HG02642 (cell line): ENCODE results near the gene MND1.
A peak's percentile ranks its signal among the peaks of the same experiment; 100 is the strongest.
"Not testable (repeated sequence)": the region's sequence is repeated elsewhere in the genome, so short reads cannot be mapped to it uniquely, and the experiment has no call there.

Experiments
- ATAC-seq: cut with Tn5 transposase; IDR thresholded peaks from one replicate; pipeline ENCODE4 v1.9.1; 2021; ENCODE audit warnings: mild to moderate bottlenecking; ENCODE audit not compliant: unreplicated experiment, poor library complexity

MND1 gene

GRCh38 chr4:153394945-153395344 is 50.5 kb downstream of the MND1 start:
- ATAC-seq = no peak

DNA sequence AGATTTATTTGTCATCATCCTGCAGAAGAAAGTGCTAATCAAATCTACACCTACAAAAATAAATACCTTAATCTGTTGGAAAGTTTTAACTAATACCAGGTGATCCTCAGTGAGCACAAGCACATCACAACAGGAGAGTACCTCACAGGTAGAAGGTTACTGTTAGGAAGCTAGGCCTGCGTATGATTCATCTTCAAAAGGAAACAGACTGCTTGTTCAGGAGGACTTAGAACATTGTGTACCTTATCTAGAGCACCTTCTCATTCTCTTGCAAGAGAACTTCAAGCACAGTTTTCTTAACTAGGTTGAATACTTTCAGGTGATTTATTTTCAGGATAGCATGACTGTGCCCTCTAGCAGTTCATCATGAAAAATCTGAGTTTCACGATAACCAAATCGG is 54.2 kb downstream of the MND1 start:
- no peak for ATAC-seq

DNA sequence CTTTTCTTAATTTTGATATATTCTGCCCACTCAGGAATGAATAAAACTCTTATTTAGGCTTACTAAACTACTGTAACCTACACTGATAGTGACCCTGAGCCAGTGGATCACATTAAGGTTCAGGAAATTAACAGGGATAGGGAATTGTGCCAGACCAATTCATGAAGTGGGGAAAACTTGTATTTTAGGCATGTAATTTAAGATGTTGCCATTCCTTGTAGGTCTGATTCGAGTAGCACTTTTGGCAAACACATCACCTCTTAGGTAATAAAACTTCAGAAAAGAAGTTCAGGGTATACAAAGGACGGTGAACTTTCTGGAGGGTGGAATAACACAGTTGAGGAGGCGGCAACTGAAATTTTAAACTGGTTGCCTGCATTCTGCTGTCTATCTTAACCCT is 54.9 kb downstream of the MND1 start:
- ATAC-seq = no peak

GRCh38 chr4:153401501-153401900 is 57.0 kb downstream of the MND1 start:
- no peak for ATAC-seq

GRCh38 chr4:153402366-153402765 is 57.9 kb downstream of the MND1 start:
- no peak for ATAC-seq

DNA sequence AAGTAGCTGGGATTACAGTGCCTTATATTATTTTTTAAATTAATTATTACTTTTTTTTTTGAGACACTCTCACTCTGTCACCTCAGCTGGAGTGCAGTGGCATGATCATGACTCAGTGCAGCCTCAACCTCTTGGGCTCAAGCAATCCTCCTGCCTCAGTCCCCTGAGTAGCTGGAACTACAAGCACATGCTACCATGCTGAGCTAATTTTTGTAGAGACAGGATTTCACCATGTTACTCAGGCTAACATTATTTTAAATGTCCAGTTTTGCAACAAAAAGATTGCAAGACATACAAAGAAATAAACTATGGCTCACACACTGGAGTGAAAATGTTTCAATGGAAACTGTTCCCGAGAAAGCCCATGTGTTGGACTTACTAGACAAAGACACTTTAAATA is 59.2 kb downstream of the MND1 start:
- no peak for ATAC-seq

GRCh38 chr4:153407906-153408305 is 63.4 kb downstream of the MND1 start:
- no peak for ATAC-seq

DNA sequence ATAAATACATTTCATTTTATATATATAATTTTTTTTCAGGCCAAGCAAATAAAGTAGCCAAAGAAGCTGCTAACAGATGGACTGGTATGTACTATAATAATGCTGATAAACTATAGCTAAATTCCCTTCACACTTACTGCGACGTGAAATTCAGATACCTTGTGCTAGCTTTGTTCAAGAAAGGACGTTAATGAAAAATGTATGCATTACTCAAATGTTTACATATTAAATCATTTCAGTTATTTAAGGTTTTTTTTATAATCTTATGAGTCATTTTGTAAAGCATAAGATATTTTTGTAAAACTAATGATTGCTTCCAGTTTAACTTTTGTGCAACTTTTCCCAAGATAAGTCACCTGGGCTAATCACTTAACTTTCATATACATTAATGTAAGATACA is 64.4 kb downstream of the MND1 start:
- ATAC-seq = no peak

GRCh38 chr4:153409412-153409811 is 64.9 kb downstream of the MND1 start:
- no peak for ATAC-seq

DNA sequence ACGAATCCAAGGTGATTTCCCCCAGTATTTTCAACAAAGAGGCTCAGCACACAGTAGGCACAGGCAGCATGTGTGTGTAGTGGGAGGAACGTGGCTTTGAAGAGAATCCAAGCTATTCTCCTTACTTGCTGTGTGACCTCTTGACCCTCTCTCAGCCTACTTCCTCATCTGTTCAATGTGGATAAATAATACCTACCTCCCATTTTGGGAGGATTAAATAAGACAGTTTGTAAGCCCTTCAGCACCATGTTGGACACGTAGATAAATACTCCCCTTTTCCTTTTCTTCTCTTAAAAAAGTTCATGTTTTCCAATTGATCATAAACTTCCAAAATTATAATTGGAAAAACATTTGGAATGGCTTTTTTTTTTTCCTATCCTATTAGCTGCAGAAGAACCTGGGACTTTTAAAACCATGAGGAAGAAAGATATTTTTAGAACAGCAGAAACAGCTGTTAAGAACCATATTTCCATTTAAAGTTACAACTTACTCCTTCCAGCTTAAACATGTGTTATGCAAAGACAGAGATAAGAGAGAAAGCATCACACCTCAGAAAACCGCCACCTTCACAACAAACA is 65.5 kb downstream of the MND1 start:
- no peak for ATAC-seq

GRCh38 chr4:153413842-153414241 is 69.4 kb downstream of the MND1 start:
- no peak for ATAC-seq

DNA sequence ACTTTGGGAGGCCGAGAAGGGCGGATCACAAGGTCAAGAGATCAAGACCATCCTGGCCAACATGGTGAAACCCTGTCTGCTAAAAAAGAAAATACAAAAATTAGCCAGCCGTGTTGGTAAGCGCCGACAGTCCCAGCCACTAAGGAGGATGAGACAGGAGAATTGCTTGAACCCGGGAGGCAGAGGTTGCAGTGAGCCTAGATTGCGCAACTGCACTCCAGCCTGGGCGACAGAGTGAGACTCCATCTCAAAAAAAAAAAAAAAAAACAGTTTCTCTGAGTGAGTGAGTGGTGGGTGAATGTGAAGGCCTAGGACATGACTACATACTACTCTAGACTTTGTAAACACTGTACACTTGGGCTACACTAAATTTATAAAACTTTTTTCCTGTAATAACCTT is 72.0 kb downstream of the MND1 start:
- ATAC-seq = not testable (repeated sequence)

DNA sequence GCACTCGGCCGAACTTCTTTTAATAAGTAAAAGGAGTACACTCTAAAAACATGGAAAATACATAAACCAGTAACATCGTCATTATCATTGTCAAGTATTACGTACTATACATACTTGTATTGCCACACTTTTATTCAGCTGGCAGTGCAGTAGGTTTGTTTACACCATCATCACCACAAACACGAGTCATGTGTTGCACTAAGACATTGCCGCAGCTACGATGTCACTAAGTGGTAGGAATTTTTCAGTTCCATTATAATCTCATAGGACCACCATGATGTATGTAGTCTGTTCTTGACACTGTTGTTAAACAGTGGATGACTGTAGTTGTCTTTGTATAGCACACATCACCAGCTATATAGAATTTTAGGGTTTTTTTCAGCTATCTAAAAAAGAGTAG is 73.6 kb downstream of the MND1 start:
- no peak for ATAC-seq

- ATAC-seq = no peak
Observed at GRCh38 chr4:153418558-153418957, 74.1 kb downstream of the MND1 start.

GRCh38 chr4:153419029-153419428 is 74.5 kb downstream of the MND1 start:
- no peak for ATAC-seq

- no peak for ATAC-seq
Observed at GRCh38 chr4:153419673-153420278, 75.3 kb downstream of the MND1 start.

- no peak for ATAC-seq
Observed at GRCh38 chr4:153420361-153420760, 75.9 kb downstream of the MND1 start.

DNA sequence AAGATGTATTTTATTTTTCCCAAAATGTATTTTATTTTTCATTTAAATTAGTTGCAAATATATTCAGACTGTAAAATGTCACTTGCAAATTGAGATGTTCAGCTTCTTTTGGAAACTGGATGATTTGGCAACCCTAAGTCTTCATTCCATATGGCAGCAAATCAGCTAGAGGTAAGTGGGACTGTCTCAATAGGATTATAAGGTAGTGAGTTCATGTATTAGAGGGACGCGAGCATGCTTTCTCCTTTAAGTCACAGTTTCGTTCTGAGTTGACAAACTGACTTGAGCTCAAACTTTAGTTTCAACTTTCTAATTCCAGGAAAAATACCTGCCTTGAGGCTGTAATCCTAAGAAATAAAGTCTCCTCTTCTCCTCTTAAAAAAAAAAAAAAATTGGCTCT is 77.5 kb downstream of the MND1 start:
- ATAC-seq = peak; percentile 52

- no peak for ATAC-seq
Observed at GRCh38 chr4:153426207-153426885, 81.9 kb downstream of the MND1 start.

DNA sequence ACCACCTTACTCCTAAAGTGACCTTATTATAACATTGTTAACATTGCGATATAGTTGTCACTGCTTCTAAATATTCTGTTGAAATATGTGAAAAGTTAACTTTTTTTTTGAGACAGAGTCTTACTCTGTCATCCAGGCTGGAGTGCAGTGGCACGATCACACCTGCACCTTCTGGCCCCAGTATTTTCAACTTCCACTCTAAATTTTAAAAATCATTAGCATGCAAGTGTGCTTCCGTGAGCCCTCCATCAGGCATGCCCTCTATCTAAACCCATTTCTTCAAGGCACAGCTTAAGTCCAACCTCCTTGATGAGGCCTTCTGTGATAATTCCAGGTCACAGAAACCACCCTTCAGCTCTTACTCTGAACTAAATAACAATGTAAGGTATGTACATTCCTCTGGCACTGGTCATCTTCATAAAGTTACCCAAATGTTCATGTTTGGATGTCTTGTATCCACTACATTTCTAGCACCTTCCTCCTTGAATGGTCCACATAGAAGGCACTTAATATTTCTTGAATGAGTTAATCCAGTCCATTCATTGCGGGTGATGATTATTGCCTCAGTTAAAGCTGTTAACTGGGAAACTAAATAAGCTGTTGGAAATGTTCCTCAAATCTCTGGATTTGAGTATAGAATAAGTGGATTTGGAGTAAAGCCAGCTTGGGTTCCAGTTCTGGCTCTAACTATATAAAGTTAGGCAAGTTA is 83.0 kb downstream of the MND1 start:
- ATAC-seq = no peak

- no peak for ATAC-seq
Observed at GRCh38 chr4:153428941-153429475, 84.5 kb downstream of the MND1 start.
